Activated T-cell treated with anti-CD3 and anti-CD28 coated beads, Interleukin-2, amount 50 U/mL, for 24 hours (primary cell): ENCODE results near the gene FSTL5.

ENCODE experiments used
- DNase-seq: peaks from one replicate; pipeline ENCODE4 v3.0.0-alpha.2; 2020
- H3K27ac Mint-ChIP-seq: 2 replicates; pipeline ENCODE4 v1.8.0; 2020; ENCODE audit warnings: mild to moderate bottlenecking, mixed read lengths
- H3K27me3 Mint-ChIP-seq: 2 replicates; pipeline ENCODE4 v1.8.0; 2020; ENCODE audit warnings: mixed read lengths
- H3K36me3 Mint-ChIP-seq: 2 replicates; pipeline ENCODE4 v1.8.0; 2020; ENCODE audit warnings: low read depth, mixed read lengths
- H3K4me1 Mint-ChIP-seq: 2 replicates; pipeline ENCODE4 v1.8.0; 2020; ENCODE audit warnings: low read depth, mixed read lengths
- H3K4me3 Mint-ChIP-seq: 2 replicates; pipeline ENCODE4 v1.8.0; 2020; ENCODE audit warnings: mild to moderate bottlenecking, moderate library complexity, mixed read lengths
- H3K9me3 Mint-ChIP-seq: 2 replicates; pipeline ENCODE4 v1.8.0; 2020; ENCODE audit warnings: mixed read lengths

Gene FSTL5

GRCh38 chr4:161704653-161705052 is 459.1 kb downstream of the FSTL5 start:
- H3K4me3 Mint-ChIP-seq: no peak overlapping the region
- no peaks in the 10 kb centered on the region for H3K27me3 Mint-ChIP-seq
- H3K4me1 Mint-ChIP-seq: no peaks in the 10 kb centered on the region
- no peaks in the 10 kb centered on the region for H3K36me3 Mint-ChIP-seq
- DNase-seq: no peak
- H3K27ac Mint-ChIP-seq: no peak overlapping the region
- H3K9me3 Mint-ChIP-seq: peaks cover 5% of the 10 kb centered on the region

GRCh38 chr4:161704040-161704439 is 459.8 kb downstream of the FSTL5 start:
- Mint-ChIP-seq H3K36me3 (no peaks in the 10 kb centered on the region), H3K4me1 (no peaks in the 10 kb centered on the region), H3K4me3 (no peak overlapping the region), H3K9me3 (peaks cover 5% of the 10 kb centered on the region), H3K27me3 (no peaks in the 10 kb centered on the region), H3K27ac (no peak overlapping the region)
- no peak for DNase-seq

- no peak for DNase-seq
- Mint-ChIP-seq H3K9me3 (peaks cover 8% of the 10 kb centered on the region), H3K27me3 (no peaks in the 10 kb centered on the region), H3K4me1 (no peaks in the 10 kb centered on the region), H3K27ac (no peak overlapping the region), H3K36me3 (no peaks in the 10 kb centered on the region), H3K4me3 (no peak overlapping the region)
Measured at GRCh38 chr4:161702287-161702686, 461.5 kb downstream of the FSTL5 start.

GRCh38 chr4:161696944-161697343 is 466.9 kb downstream of the FSTL5 start:
- Mint-ChIP-seq H3K27ac (no peak overlapping the region), H3K27me3 (no peaks in the 10 kb centered on the region), H3K9me3 (peaks cover 3% of the 10 kb centered on the region), H3K4me1 (no peaks in the 10 kb centered on the region), H3K36me3 (no peaks in the 10 kb centered on the region), H3K4me3 (no peak overlapping the region)
- no peak for DNase-seq

GRCh38 chr4:161680146-161680545 is 483.7 kb downstream of the FSTL5 start:
- Mint-ChIP-seq H3K27me3 (no peaks in the 10 kb centered on the region), H3K36me3 (no peaks in the 10 kb centered on the region), H3K4me1 (no peaks in the 10 kb centered on the region), H3K4me3 (no peak overlapping the region), H3K9me3 (peaks cover 2% of the 10 kb centered on the region), H3K27ac (no peak overlapping the region)
- DNase-seq: no peak

GRCh38 chr4:161664740-161665139 is 499.1 kb downstream of the FSTL5 start:
- Mint-ChIP-seq H3K9me3 (peaks cover 14% of the 10 kb centered on the region), H3K4me1 (no peaks in the 10 kb centered on the region), H3K27ac (no peak overlapping the region), H3K4me3 (no peak overlapping the region), H3K27me3 (no peaks in the 10 kb centered on the region), H3K36me3 (no peaks in the 10 kb centered on the region)
- no peak for DNase-seq

- Mint-ChIP-seq H3K4me1 (no peaks in the 10 kb centered on the region), H3K4me3 (no peak overlapping the region), H3K9me3 (peaks cover 14% of the 10 kb centered on the region), H3K27me3 (no peaks in the 10 kb centered on the region), H3K27ac (no peak overlapping the region), H3K36me3 (no peaks in the 10 kb centered on the region)
- no peak for DNase-seq
Measured at GRCh38 chr4:161663844-161664243, 500.0 kb downstream of the FSTL5 start.

GRCh38 chr4:161658676-161659075 is 505.1 kb downstream of the FSTL5 start:
- H3K4me1 Mint-ChIP-seq: no peaks in the 10 kb centered on the region

GRCh38 chr4:161657616-161658015 is 506.2 kb downstream of the FSTL5 start:
- H3K9me3 Mint-ChIP-seq: peaks cover 8% of the 10 kb centered on the region
- H3K27ac Mint-ChIP-seq: no peak overlapping the region

More at GRCh38 chr4:161658676-161659075, 505.1 kb downstream of the FSTL5 start:
- Mint-ChIP-seq H3K9me3 (peaks cover 11% of the 10 kb centered on the region), H3K27me3 (no peaks in the 10 kb centered on the region), H3K27ac (no peak overlapping the region), H3K4me3 (no peak overlapping the region), H3K36me3 (no peaks in the 10 kb centered on the region)
- no peak for DNase-seq

GRCh38 chr4:161656594-161656993 is 507.2 kb downstream of the FSTL5 start:
- no peaks in the 10 kb centered on the region for H3K4me1 Mint-ChIP-seq
- no peak overlapping the region for H3K4me3 Mint-ChIP-seq
- H3K27me3 Mint-ChIP-seq: no peaks in the 10 kb centered on the region
- no peaks in the 10 kb centered on the region for H3K36me3 Mint-ChIP-seq
- no peak for DNase-seq
- peaks cover 2% of the 10 kb centered on the region for H3K9me3 Mint-ChIP-seq
- no peak overlapping the region for H3K27ac Mint-ChIP-seq

More at GRCh38 chr4:161657616-161658015, 506.2 kb downstream of the FSTL5 start:
- no peaks in the 10 kb centered on the region for H3K27me3 Mint-ChIP-seq
- no peaks in the 10 kb centered on the region for H3K4me1 Mint-ChIP-seq
- DNase-seq: no peak
- no peaks in the 10 kb centered on the region for H3K36me3 Mint-ChIP-seq
- no peak overlapping the region for H3K4me3 Mint-ChIP-seq

- Mint-ChIP-seq H3K27me3 (no peaks in the 10 kb centered on the region), H3K9me3 (peaks cover 2% of the 10 kb centered on the region), H3K27ac (no peak overlapping the region), H3K36me3 (no peaks in the 10 kb centered on the region), H3K4me1 (no peaks in the 10 kb centered on the region), H3K4me3 (no peak overlapping the region)
- DNase-seq: no peak
Measured at GRCh38 chr4:161655148-161655547, 508.7 kb downstream of the FSTL5 start.

GRCh38 chr4:161653697-161654096 is 510.1 kb downstream of the FSTL5 start:
- Mint-ChIP-seq H3K36me3 (no peaks in the 10 kb centered on the region), H3K27ac (no peak overlapping the region), H3K4me3 (no peak overlapping the region), H3K9me3 (peaks cover 6% of the 10 kb centered on the region), H3K27me3 (no peaks in the 10 kb centered on the region), H3K4me1 (no peaks in the 10 kb centered on the region)
- DNase-seq: no peak

- H3K9me3 Mint-ChIP-seq: peaks cover 6% of the 10 kb centered on the region
- no peak overlapping the region for H3K4me3 Mint-ChIP-seq
- no peak overlapping the region for H3K27ac Mint-ChIP-seq
- H3K4me1 Mint-ChIP-seq: no peaks in the 10 kb centered on the region
- no peaks in the 10 kb centered on the region for H3K27me3 Mint-ChIP-seq
- H3K36me3 Mint-ChIP-seq: no peaks in the 10 kb centered on the region
- no peak for DNase-seq
Measured at GRCh38 chr4:161651586-161651985, 512.2 kb downstream of the FSTL5 start.

- no peak for DNase-seq
- Mint-ChIP-seq H3K4me3 (no peak overlapping the region), H3K4me1 (no peaks in the 10 kb centered on the region), H3K27me3 (no peaks in the 10 kb centered on the region), H3K36me3 (no peaks in the 10 kb centered on the region), H3K9me3 (peaks cover 6% of the 10 kb centered on the region), H3K27ac (no peak overlapping the region)
Measured at GRCh38 chr4:161650812-161651211, 513.0 kb downstream of the FSTL5 start.

GRCh38 chr4:161647757-161648156 is 516.0 kb downstream of the FSTL5 start:
- no peak for DNase-seq
- no peaks in the 10 kb centered on the region for H3K4me1 Mint-ChIP-seq
- H3K36me3 Mint-ChIP-seq: no peaks in the 10 kb centered on the region

GRCh38 chr4:161642708-161643107 is 521.1 kb downstream of the FSTL5 start:
- Mint-ChIP-seq H3K9me3 (peaks cover 8% of the 10 kb centered on the region), H3K27ac (no peak overlapping the region), H3K27me3 (no peaks in the 10 kb centered on the region), H3K4me3 (no peak overlapping the region), H3K36me3 (no peaks in the 10 kb centered on the region), H3K4me1 (no peaks in the 10 kb centered on the region)
- DNase-seq: no peak

More at GRCh38 chr4:161647757-161648156, 516.0 kb downstream of the FSTL5 start:
- Mint-ChIP-seq H3K4me3 (no peak overlapping the region), H3K9me3 (peaks cover 7% of the 10 kb centered on the region), H3K27ac (no peak overlapping the region), H3K27me3 (no peaks in the 10 kb centered on the region)
